ENCODE measurements around the gene AMPH.

The AMPH gene
- total RNA-seq, result 0 reads per million in 2 donors

GRCh38 chr7:38630720-38631673 lies at the start of gene AMPH:
AMPH (minus strand) TSS chr7:38631373; CDS start chr7:38631351, 22 bp downstream.
- no peak for DNase-seq

GRCh38 chr7:38679419-38679818 lies 48.2 kb upstream of the AMPH start:
- DNase-seq, result no peak

- DNase-seq, result no peak
Observed at GRCh38 chr7:38678698-38679054, 47.5 kb upstream of the AMPH start.

GRCh38 chr7:38677981-38678697 lies 47.0 kb upstream of the AMPH start:
- DNase-seq, result no peak

GRCh38 chr7:38675494-38676106 lies 44.4 kb upstream of the AMPH start:
- no peak for DNase-seq

- DNase-seq, result no peak
Observed at GRCh38 chr7:38674513-38674912, 43.3 kb upstream of the AMPH start.

GRCh38 chr7:38673795-38674194 lies 42.6 kb upstream of the AMPH start:
- no peak for DNase-seq

GRCh38 chr7:38671911-38672905 lies 41.0 kb upstream of the AMPH start:
- no peak for DNase-seq

- no peak for DNase-seq
Observed at GRCh38 chr7:38669965-38670520, 38.9 kb upstream of the AMPH start.

- DNase-seq, result no peak
Observed at GRCh38 chr7:38664972-38665371, 33.8 kb upstream of the AMPH start.

GRCh38 chr7:38660427-38661099 lies 29.4 kb upstream of the AMPH start:
- no peak for DNase-seq

- DNase-seq, result no peak
Observed at GRCh38 chr7:38659931-38660330, 28.8 kb upstream of the AMPH start.

GRCh38 chr7:38658921-38659320 lies 27.7 kb upstream of the AMPH start:
- no peak for DNase-seq

GRCh38 chr7:38656968-38657367 lies 25.8 kb upstream of the AMPH start:
- DNase-seq, result no peak

GRCh38 chr7:38655833-38656774 lies 24.9 kb upstream of the AMPH start:
- DNase-seq, result no peak

GRCh38 chr7:38637957-38638356 lies 6.8 kb upstream of the AMPH start:
- DNase-seq, result no peak

GRCh38 chr7:38632411-38632810 lies 1.2 kb upstream of the AMPH start:
- DNase-seq, result no peak

- no peak for DNase-seq
Observed at GRCh38 chr7:38629651-38630510, 1.3 kb downstream of the AMPH start.
